CD4-positive, alpha-beta T cell treated with Interleukin-17A for 1 hour (primary cell): ENCODE measurements around the gene PRXL2A.

ENCODE experiments used
- DNase-seq: peaks from one replicate; pipeline ENCODE4 v3.0.0-alpha.2; 2020

PRXL2A gene

DNA sequence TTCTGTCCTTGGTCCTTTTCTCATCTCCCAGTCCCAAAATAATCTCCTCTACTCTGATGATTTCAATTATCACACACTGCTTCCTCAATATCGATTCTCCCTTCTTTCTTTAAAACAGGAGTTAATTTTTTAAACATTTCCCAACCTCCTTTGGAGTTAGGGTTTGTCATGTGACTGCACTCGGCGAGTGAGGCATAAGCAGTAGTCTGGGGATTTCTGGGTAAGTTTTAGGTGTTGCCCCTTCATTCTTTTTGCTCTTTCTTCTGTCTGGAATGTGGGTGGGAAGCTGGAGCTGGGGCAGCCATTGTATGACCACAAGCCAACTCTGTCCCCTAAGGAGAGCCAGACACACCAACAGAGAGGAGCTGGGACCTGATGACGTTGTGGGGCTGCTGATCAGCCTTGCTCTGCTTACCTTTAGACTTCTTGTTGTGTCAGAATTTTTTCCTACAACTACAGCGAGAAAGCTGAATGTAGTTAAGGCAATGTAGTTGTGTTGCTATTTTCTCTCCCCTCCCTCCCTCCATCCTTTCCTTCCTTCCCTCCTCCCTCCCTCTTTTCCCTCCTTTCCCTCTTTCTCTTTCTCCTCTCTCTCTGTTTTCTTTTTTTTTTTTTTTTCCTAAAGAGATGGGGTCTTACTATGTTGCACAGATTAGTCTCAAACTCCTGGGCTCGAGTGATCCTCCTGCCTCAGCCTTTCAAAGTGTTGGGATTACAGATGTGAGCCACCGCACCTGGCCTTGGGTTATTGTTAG lies 39.3 kb downstream of the PRXL2A start:
- DNase-seq: no peak

DNA sequence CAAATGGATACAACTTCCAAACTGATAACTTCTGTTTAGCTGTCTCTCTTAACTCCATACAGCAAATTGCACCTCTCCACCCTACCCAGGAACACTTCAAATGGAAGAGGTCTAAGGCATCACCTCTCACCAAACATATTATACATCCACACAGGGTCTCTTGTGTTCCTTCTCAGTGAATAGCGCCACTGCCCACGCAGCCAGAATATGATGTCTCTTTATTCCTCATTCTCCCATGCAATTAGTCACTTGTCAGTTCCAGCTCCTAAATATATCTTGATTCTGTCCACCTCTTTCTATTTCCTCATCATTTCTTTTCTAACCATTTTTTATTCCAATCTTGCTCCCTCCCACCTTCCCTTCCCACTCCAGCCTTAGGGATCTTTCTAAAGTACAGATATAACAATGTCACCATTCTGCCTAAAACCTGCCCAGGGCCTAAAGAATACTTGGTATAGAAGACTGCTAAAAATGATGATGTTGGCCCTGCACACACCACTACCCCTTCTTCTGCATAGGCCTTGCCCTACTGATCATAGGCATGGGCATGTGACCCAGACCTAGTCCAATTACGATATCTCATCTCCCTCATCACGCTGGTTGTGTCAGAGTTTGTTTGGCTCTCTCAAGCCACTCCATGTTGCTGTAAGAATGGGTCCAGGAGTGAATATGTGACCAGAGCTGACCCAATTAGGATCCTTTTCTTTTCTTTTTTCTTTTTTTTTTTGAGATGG lies 40.0 kb downstream of the PRXL2A start:
- DNase-seq: no peak

DNA sequence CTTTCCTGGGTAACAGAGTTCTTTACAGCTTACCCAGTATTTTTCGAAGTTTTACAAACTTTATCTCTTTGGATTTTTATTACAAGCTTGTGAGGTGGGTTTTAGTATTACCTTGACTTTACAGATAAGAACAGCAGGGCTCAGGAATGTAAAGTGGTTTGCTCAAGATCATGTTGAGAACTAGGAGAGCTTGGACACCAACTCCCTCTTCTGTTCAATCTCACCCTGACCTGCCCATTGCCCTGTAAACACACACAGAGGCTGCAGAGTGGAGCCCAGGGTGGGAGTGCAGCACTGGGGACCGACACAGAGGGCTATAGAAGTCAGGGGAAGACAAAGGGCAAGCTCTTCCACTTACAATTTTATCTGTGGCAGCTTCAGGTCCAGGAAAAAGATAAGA lies 41.2 kb downstream of the PRXL2A start:
- no peak for DNase-seq

DNA sequence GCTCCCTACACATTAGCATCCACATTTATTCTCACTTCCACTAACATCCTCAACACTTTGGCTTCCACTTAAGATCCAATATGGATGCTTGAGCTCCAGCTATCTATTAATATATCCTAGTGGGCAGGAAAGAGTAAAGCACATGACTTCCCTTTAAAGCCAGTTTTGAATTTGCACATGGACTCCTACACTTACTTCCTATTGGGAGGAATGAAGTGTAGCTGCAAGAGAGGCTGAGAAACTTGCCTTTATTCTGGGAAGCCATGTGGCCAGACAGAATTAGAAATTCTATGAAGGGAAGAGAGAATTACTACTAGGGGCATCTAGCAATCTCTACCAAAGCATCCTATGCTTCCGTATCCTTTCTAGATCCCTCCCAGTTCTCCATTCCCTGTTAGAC lies 42.8 kb downstream of the PRXL2A start:
- no peak for DNase-seq

DNA sequence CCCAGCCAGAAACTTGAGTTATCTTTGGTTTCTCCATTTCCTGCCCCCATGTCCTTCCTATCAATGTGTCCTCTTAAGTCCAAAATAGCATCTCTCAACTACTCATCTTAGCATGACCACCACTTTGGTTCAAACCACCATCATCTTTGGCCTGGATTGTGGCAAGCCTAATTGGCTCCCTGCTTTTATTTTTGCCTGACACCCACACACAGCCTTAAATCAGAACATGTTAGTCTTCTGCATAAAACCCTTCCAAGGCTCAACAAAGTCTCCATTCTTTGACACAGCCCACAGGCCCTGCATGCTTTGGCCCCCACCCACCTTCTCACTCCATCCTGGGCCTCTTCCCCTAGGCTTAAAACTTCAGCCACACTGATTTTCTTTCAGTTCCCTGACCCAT lies 43.7 kb downstream of the PRXL2A start:
- DNase-seq: no peak

DNA sequence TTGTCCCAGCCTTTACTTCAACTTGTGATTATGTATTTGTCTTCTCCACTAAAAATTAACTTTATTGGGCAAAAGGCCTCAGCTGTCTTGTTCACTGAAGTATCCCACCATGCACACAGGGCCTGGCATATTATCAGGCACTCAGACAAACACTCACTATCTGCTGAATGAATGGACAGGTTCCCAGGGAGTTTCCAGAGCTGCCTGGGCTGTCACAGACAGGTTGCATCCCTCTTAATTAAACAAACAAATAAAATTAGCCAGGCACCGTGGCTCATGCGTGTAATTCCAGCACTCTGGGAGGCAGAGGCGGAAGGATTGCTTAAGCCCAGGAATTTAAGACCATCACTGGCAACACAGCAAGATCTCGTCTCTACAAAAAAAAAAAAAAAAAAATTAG lies 44.3 kb downstream of the PRXL2A start:
- DNase-seq: no peak

DNA sequence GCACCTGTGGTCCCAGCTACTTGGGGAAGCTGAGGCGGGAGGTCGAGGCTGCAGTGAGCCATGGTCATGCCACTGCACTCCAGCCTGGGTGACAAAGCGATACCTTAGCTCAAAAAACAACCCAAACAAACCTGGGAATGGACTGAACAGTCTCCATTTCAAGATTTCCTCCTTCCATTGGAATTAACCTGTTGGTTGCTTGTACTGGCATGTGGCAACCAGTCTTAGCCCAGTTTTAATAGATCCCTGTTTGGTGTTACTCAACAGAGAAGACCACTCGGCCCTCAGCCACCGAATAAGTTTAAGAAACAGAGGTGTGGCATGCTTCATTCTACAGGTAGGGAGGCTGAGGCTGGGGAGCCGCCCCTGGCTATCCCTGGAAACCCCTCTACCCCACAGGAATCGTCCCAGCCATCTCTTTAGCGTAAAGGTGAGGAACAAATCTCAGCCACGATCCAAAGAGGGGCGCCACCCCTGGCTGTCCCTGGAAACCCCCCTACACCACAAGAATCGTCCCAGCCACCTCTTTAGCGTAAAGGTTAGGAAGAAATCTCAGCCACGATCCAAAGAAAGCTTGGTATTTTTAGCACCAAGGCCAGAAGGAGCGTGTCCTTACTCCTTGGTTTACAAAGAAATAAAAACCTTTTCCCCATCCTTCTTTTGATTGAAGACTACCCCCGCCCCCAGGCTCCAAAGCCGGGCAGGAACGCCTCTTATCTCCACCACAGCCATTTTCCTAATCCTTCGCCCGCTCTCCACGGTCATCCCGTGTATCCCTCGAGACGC lies 44.9 kb downstream of the PRXL2A start:
- peak; percentile 41 for DNase-seq

DNA sequence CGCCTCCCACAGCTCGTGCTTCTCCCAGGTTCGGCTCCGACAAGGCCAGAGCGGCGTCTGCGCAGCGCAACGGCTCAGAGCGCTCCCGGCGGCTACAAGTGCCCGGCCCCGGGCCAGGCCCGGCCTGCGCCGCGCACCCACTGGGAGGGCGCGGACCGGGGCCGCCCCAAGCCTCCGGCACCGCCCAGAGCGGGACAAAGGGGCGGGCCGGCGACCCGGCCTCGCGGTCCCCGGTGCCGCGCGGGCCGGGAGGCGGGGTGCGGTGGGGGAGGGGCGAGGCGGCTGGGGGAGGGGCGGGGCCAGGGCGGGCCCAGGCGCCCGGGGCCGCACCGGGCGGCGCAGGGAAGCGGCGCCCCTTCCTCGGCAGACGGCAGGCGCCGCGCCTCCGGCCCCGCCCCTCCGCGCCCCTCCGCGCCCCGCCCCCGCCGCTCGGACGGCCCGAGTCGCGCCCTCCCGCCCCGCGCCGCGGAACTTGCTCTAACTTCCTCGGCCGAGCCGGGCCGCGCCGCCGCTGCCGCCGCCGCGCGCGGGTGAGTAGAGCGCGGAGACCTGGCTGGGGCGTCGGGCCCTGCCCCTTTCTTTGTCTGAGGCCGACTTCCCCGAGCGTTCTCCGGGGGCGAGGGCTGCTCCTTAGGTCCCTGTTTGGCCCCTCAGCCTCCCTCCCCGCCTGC lies 45.6 kb downstream of the PRXL2A start, which contains the start of gene TSPAN14:
Gene TSPAN14 (plus strand): TSS at position 469 of the 671 bp plus-strand sequence. CDS start 34,924 bp downstream, outside the sequence.
- peak; percentile 82 for DNase-seq

DNA sequence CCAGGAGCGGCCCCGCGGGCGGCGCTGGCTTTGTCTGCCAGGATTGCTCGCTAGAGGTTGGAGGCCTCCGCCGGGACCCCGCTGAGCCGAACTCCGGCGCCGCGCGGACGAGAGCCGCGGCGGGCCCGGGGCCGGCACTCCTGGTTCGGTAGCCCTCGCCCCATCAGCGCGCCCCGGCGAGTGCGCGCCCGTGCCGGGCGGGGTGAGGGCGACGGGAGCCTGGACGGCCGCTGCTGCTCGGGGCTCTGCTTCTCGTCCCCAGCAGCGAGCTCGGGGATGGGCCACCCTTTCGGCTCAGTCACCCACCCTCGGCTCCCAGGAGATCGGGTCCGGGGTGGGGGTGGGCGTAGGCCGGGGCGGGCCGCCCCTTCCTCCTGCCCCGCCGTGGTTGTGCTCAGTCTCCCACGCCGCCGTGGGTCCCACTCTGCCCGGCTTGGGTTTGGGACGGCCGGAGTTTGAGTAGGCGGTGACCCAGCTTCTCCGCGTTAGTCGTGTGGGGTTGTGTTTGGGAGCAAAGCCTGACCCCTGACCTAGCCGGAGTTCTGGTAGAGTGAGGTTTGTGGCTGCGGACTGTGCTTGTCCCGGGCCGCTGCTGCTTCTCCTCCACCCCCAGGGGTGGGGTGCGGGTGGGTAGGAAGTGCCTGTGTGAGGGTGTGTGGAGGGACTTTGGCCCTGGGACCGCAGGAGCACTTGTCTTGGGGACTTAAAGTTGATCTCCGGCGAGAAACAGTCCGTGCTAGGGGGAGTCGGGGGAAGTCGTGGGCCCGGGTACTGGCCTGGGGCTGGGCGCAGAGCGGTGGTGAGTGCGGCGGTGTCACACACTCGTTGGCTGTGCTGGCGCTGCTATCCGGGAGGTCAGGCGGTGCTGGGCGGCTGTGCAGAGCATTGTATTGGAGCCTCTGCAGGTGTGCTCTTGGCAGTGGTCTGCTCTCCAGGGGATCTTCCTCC lies 46.4 kb downstream of the PRXL2A start:
- no peak for DNase-seq

DNA sequence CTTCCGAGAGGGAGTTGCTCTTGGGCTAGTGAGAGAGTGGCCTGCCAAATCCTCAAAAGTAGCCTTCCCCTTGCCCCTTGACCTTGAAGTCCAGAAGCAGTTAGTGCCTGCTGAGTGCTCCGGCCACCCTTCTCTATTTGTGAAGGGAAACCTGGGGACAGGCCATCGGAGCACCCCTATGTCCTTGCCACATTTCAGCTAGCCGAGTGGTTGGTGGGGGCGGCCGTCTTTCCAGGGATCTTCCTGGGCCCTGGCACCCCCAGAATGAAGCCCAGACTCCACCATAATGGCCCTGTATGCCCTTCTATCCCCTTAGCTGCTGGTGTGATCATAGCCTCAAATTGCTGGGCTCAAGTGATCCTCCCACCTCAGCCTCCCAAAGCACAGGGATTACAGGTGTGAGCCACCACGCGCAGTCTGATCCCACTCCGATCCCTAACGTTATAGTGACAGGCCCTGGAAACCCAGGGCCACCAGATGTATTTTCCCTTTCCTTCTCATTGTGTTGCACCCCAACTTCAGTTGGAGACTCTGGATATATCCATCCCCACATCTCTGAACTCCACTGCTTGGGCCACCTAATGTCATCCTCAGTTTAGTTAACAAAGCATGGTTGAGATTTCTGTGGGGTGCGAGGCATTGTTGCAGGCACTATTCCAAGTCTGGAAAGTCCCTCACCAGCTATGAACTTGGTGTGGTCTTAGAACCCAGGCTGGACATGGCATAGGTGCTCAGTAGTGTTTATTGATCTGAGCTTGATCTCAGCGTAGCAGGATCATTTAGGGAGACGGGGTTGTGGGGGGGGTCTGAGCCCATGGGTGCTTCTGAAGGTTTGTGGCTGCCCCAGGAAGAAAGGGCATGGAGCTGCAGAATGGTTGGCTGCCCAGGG lies 47.4 kb downstream of the PRXL2A start:
- DNase-seq: no peak

DNA sequence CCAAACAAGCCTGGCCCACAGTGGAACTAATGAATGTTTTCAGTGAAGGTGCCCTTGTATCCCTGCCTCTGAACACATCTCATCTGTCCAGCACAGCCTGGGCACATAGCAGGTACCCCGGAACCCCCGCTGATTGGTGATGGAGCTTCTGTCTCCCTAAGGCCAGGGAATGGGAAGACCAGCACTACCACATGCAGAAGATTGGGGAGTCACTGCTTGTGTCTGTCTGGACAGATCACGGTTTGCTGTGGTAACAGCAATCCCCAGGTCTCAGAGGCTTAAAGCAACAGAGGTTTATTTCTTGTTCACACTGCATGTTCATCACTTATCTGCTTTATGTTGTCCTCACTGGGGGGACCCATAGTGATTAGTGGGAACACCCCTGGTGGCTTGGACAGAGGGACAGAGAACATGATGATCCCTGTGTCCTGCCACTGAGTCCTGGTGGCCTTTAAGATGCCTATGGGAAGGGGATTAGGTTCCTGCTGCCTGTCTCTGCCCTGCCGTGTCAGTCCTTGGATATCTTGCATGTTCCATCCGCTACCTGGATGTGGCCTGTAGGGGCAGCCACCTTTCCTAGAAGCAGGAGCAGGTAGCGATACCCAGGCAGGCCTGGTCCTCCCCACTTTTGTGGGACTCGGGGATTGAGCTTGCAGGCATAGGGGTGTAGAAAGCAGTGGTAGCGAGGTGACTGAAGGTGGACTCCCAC lies 49.4 kb downstream of the PRXL2A start:
- DNase-seq: no peak

DNA sequence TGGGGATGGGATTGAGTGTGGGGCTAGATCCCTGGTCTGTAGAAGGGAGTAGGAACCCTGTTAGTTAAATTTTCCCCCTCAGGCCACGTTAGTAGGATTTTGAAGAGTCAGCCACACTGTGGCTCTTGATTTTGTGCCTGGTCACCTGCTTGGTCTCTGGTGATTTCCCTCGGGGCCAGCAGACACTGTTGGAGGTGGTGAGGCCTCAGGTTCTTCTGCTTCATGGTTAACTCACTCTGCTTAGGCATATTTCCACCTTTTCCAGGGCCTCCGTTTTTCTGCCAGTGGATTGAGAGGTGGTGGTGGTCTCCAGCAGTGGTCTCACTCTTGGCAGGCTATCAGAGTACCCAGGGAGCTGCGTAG lies 49.9 kb downstream of the PRXL2A start:
- DNase-seq: no peak

DNA sequence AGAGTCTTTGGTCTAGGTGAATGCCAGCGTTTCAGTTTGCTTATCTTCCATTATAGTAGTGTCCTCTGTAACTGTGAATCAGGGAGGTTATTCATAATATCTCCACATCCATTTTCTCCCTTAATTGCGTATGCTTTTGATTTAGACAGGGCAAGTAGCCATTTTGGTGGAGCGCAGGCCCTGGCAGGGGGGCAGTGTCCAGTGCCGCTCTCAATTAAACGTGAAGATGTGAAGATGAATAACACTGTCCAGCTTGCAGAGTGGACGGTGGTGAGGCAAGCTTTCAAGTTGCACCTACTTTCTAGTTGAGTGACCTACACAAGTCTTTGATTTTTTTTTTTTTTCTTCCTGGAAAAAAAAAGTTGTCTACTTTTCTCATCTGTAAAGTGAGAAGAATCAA lies 50.3 kb downstream of the PRXL2A start:
- no peak for DNase-seq

DNA sequence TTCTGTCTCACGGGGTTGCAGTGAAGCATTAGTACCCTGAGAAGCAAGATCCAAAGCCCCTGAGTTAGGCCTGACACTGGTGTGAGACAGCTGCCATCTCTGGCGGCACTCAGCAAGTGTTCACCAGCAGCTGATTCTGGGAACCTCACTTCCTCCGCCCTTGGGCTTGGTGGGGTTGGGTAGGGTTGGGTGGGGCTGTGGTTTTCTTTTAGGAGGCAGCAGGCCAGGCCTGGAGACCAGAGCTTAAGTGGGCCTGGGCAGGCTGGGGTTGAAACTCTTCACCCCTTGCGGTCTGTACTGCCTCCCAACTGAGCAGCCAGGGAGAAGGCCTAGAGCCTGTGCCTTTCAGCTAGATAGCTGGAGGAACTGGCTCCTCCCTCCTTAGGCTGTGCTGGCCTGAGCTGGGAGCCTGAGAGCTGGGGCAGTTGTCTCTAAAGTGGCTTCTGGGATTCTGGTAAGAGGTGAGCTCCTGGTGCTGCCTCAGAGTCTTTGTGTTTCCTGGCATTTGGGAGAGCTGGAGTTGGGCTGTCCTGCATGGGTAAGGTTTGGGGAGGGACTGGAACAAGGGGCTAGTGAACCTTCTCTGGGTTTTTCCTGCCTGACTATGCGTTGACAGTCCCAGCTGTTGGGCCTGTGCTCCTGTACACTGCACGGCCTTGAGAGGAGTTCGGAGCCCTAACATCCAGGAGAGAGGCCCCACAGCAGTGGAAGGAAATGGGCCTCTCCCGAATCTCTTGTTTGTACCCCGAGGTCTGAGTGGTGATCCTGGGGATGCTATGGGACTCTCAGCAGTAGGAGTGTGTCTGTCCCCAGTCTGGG lies 50.9 kb downstream of the PRXL2A start:
- DNase-seq: peak; percentile 79

DNA sequence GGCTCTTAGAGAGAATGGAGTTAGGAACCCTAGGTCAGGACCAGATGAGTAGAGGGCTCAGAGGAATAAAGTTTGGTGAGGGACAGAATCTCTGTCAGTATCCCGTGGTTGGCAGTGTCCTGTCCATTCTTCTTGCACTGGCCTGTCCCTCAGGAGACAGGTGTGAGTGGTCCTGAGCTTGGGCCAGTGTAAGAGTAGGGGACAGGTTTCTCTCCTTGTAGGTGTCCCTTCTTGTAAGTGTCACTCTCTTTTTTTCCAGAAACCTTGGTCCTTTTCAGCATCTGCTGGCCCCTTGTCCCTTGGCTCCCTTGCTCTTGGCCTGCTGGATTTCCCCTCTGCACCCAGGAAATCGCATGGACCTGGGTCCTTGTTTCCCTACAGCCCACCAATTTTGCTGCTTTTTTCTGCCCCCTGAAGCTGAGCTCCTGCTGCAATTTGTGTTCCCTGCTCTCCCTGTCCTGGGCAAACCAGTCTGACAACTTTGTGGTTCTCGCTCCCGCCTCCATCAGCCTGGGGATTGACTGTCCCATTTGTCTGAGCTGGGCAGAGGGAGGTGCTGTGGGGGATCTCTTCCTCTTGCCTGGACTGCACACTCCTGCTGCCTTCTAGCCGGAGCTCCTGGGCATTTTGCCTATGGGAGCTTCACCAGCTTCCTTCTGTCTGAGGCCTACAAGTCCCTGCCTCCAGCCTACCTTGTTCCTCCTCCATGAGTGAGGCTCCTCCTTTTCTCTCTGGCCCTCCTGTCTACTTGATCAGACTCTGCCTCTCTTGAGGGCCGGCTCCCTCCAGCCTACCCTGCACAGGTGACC lies 52.3 kb downstream of the PRXL2A start:
- no peak for DNase-seq

DNA sequence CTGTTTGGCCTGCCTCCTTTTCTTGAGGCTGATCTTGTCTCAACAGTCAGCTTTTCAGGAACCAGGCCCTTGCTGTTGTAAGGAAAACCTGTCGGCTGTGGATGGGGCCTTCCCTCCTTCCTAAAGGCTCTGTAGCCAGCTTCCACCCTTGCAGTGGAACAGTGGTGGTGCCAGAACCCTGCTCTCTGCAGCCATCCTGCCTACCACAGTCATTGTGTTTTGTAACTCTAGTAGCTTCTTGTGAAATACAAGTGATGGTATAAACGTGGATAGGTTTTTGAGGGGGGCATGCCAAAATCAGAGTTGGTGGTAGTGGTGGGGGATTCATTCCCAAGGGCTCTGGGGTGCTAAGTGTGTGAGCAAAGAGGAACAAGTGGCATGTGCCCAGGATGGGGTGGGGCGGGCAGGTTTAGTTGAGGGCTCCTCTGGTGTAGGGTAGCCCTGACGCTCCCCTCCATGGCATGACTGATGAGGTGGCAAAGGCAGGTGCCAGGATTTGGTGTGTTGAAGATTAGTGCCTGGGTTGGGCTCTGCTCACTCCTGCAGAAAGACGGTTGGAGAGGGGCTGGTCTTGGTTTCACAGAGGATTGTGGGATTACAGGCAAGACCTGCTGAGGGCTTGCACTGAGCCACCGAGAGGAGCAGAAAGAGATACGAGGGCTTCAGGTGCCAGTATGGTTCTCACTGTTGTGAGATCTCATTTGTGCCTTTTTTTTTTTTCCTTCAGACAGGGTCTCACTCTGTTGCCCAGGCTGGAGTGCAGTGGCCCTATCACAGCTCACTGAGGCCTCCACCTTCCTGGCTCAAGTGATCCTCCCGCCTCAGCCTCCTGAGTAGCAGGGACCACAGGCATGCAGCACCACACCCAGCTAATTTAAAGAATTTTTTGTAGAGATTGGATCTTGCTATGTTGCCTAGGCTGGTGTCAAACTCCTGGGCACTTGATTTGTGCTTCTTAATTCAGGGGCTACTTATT lies 53.1 kb downstream of the PRXL2A start:
- no peak for DNase-seq
